GM23248 (cell line): Measurements from ENCODE around the gene EXD3. TPM values are rescaled to one million over a fixed set of nuclear protein-coding genes. Genes with fewer than 3 reads are reported as not detected.

Experiments
- DNase-seq: peaks from one replicate; pipeline ENCODE4 v3.0.0-alpha.2; 2015
- H2AFZ ChIP-seq: fragments of 200-600 bp; sonication (generic); 2 replicates; pipeline ENCODE4 v1.6.1; 2016; ENCODE audit warnings: antibody characterized with exemption
- H3F3A ChIP-seq: fragments of 200-600 bp; sonication (generic); 2 replicates; pipeline ENCODE4 v1.6.1; 2016; ENCODE audit warnings: mild to moderate bottlenecking, antibody characterized with exemption, mixed run types; ENCODE audit not compliant: insufficient read depth
- H3K27ac ChIP-seq: fragments of 200-600 bp; sonication (generic); 2 replicates; pipeline ENCODE4 v1.5.1; 2016; ENCODE audit warnings: mild to moderate bottlenecking
- H3K27me3 ChIP-seq: fragments of 200-600 bp; sonication (generic); replicated peaks from 2 replicates; pipeline ENCODE4 v1.6.1; 2016; ENCODE audit warnings: mild to moderate bottlenecking; ENCODE audit not compliant: insufficient read depth
- H3K36me3 ChIP-seq: fragments of 200-600 bp; sonication (generic); 2 replicates; pipeline ENCODE4 v1.6.1; 2016; ENCODE audit warnings: low read depth, mild to moderate bottlenecking
- H3K4me1 ChIP-seq: fragments of 200-600 bp; sonication (generic); 2 replicates; pipeline ENCODE4 v1.6.1; 2016; ENCODE audit warnings: mild to moderate bottlenecking; ENCODE audit not compliant: insufficient read depth
- H3K4me2 ChIP-seq: fragments of 200-600 bp; sonication (generic); one replicate; pipeline ENCODE4 v1.6.1; 2016; ENCODE audit warnings: mild to moderate bottlenecking; ENCODE audit not compliant: unreplicated experiment
- H3K4me3 ChIP-seq: fragments of 200-600 bp; sonication (generic); 2 replicates; pipeline ENCODE4 v1.5.1; 2016; ENCODE audit warnings: mild to moderate bottlenecking
- H3K79me2 ChIP-seq: fragments of 200-600 bp; sonication (generic); 2 replicates; pipeline ENCODE4 v1.6.1; 2016; ENCODE audit warnings: mild to moderate bottlenecking; ENCODE audit not compliant: insufficient read depth
- H3K9ac ChIP-seq: fragments of 200-600 bp; sonication (generic); 2 replicates; pipeline ENCODE4 v1.6.1; 2016; ENCODE audit warnings: mild to moderate bottlenecking
- H3K9me2 ChIP-seq: fragments of 200-600 bp; sonication (generic); 2 replicates; pipeline ENCODE4 v1.6.1; 2016; ENCODE audit warnings: mixed run types, mild to moderate bottlenecking, moderate library complexity; ENCODE audit not compliant: insufficient read depth
- H3K9me3 ChIP-seq: fragments of 200-600 bp; sonication (generic); one replicate; pipeline ENCODE4 v1.6.1; 2017; ENCODE audit warnings: low read depth
- H4K20me1 ChIP-seq: fragments of 200-600 bp; sonication (generic); 2 replicates; pipeline ENCODE4 v1.6.0; 2016; ENCODE audit not compliant: insufficient read depth
- EZH2 ChIP-seq: fragments of 200-600 bp; sonication (generic); IDR thresholded peaks from 2 replicates; pipeline ENCODE4 v1.6.1; 2018; ENCODE audit warnings: antibody characterized with exemption, mild to moderate bottlenecking; ENCODE audit not compliant: insufficient read depth, poor library complexity, severe bottlenecking
- EZH2phosphoT487 ChIP-seq: fragments of 200-600 bp; sonication (generic); IDR thresholded peaks from 2 replicates; pipeline ENCODE4 v1.6.1; 2018; ENCODE audit warnings: antibody characterized with exemption, moderate library complexity, mild to moderate bottlenecking, low read depth; ENCODE audit not compliant: insufficient read depth
- WGBS, 2 experiments: methylation state at CpG; one replicate each; pipeline ENCODE4 v1.1.6; 2015 to 2017; ENCODE audit warnings: low lambda C conversion rate in 2 of 2, low coverage in 1 of 2; ENCODE audit errors: missing lambda C conversion rate in 2 of 2; 5-methylcytosine and 5-hydroxymethylcytosine counted together
- in situ Hi-C: fragments of 300-500 bp; cut with MboI; formaldehyde crosslinking; loops from 2 replicates; pipeline ENCODE4 v1.15.0; 2020
- polyA plus RNA-seq: library from polyadenylated mRNA; unstranded; fragments of >200 nt; fragmentation: Nextera tagmentation; extraction: Ambion mirVana; gene quantifications from 2 replicates; pipeline ENCODE4 v1.2.1, GENCODE V29; 2016
- total RNA-seq: library from RNA; depleted of rRNA; stranded (reverse); fragments of >200 nt; shearing (Covaris generic); gene quantifications from 2 replicates; pipeline ENCODE4 v1.2.3, GENCODE V29; 2014

Gene EXD3
- total and polyA plus RNA-seq, 2 experiments from 2014 or later = 10.1 to 11.6 TPM

GRCh38 chr9:137390553-137391410 is 32.2 kb downstream of the EXD3 start:
- H2AFZ ChIP-seq = no peak overlapping the region
- no peak overlapping the region for H3K4me3 ChIP-seq
- in situ Hi-C loops = no loop called here
- H3K79me2 ChIP-seq = no peaks in the 10 kb centered on the region
- H3K9me3 ChIP-seq = no peaks in the 10 kb centered on the region
- H4K20me1 ChIP-seq = no peaks in the 10 kb centered on the region
- 85 to 86% methylated on average over 33 to 42 of the region's 42 CpGs for WGBS, 2 experiments
- H3K36me3 ChIP-seq = no peaks in the 10 kb centered on the region
- H3K9me2 ChIP-seq = no peaks in the 10 kb centered on the region
- H3F3A ChIP-seq = no peaks in the 10 kb centered on the region
- no peak overlapping the region for H3K9ac ChIP-seq
- no peak for DNase-seq
- H3K27ac ChIP-seq = no peak overlapping the region
- no peaks in the 10 kb centered on the region for H3K4me1 ChIP-seq
- H3K27me3 ChIP-seq = no peaks in the 10 kb centered on the region
- no peak overlapping the region for H3K4me2 ChIP-seq
- TF ChIP-seq EZH2 = no peak
- TF ChIP-seq EZH2phosphoT487 = no peak

- Histone ChIP-seq H3K9me3 (no peaks in the 10 kb centered on the region), H3K27me3 (no peaks in the 10 kb centered on the region), H3K9me2 (no peaks in the 10 kb centered on the region), H3K4me1 (no peaks in the 10 kb centered on the region), H3K79me2 (no peaks in the 10 kb centered on the region), H4K20me1 (no peaks in the 10 kb centered on the region), H3K27ac (no peak overlapping the region), H3K4me3 (no peak overlapping the region), H3K9ac (no peak overlapping the region), H3K4me2 (no peak overlapping the region), H3F3A (no peaks in the 10 kb centered on the region), H2AFZ (no peak overlapping the region), H3K36me3 (no peaks in the 10 kb centered on the region)
- in situ Hi-C loops = no loop called here
- no peak for DNase-seq
- 96 to 97% methylated on average over 13 of the region's 13 CpGs for WGBS, 2 experiments
- no peak for TF ChIP-seq EZH2phosphoT487
- no peak for TF ChIP-seq EZH2
Measured at GRCh38 chr9:137389428-137389746, 33.6 kb downstream of the EXD3 start.

- no peak overlapping the region for H3K4me3 ChIP-seq
- H3K79me2 ChIP-seq = no peaks in the 10 kb centered on the region
- no peak overlapping the region for H3K4me2 ChIP-seq
- H3K9me3 ChIP-seq = no peaks in the 10 kb centered on the region
- in situ Hi-C loops = no loop called here
- no peaks in the 10 kb centered on the region for H3K9me2 ChIP-seq
- H3K9ac ChIP-seq = no peak overlapping the region
- WGBS, 2 experiments = 87 to 91% methylated on average over 42 to 47 of the region's 47 CpGs
- no peaks in the 10 kb centered on the region for H3K36me3 ChIP-seq
- H3K27me3 ChIP-seq = no peaks in the 10 kb centered on the region
- TF ChIP-seq EZH2phosphoT487 = no peak
- H4K20me1 ChIP-seq = no peaks in the 10 kb centered on the region
- H3K4me1 ChIP-seq = no peaks in the 10 kb centered on the region
- no peaks in the 10 kb centered on the region for H3F3A ChIP-seq
- H3K27ac ChIP-seq = no peak overlapping the region
- no peak overlapping the region for H2AFZ ChIP-seq
- DNase-seq = no peak
Measured at GRCh38 chr9:137388589-137389427, 34.2 kb downstream of the EXD3 start.

- Histone ChIP-seq H3K27ac (no peak overlapping the region), H4K20me1 (no peaks in the 10 kb centered on the region), H3K4me3 (no peak overlapping the region), H3K9me3 (no peaks in the 10 kb centered on the region), H3K79me2 (no peaks in the 10 kb centered on the region), H2AFZ (no peak overlapping the region), H3F3A (no peaks in the 10 kb centered on the region), H3K4me2 (no peak overlapping the region), H3K36me3 (no peaks in the 10 kb centered on the region), H3K27me3 (no peaks in the 10 kb centered on the region), H3K4me1 (no peaks in the 10 kb centered on the region), H3K9ac (no peak overlapping the region), H3K9me2 (no peaks in the 10 kb centered on the region)
- WGBS, 2 experiments = 91 to 92% methylated on average over 26 of the region's 26 CpGs
- DNase-seq = no peak
- in situ Hi-C loops = no loop called here
- TF ChIP-seq EZH2phosphoT487 (no peak), EZH2 (no peak)
Measured at GRCh38 chr9:137387891-137388560, 34.9 kb downstream of the EXD3 start.
